Neural cell (in vitro differentiated cells): ENCODE measurements around the gene KIRREL3.

ENCODE experiments used
- EP300 ChIP-seq: fragments of 450-650 bp; conservative IDR thresholded peaks from 2 replicates; pipeline ENCODE4 v1.6.1; 2014; ENCODE audit warnings: antibody characterized with exemption, mild to moderate bottlenecking, moderate library complexity; ENCODE audit not compliant: poor library complexity, severe bottlenecking
- EZH2 ChIP-seq: fragments of 200-600, 300-800 bp; shearing (Covaris generic), sonication (generic); IDR thresholded peaks from 2 replicates; pipeline ENCODE4 v1.6.1; 2014; ENCODE audit warnings: antibody characterized with exemption, low read length, borderline replicate concordance, mild to moderate bottlenecking; ENCODE audit not compliant: insufficient read depth, poor library complexity, severe bottlenecking
- POLR2AphosphoS5 ChIP-seq: IDR thresholded peaks from 2 replicates; pipeline ENCODE4 v1.6.1; 2012
- TF ChIP-seq, protein P1 (sequence below): fragments of 450-650 bp; IDR thresholded peaks from 2 replicates; pipeline ENCODE4 v1.5.1; 2014; ENCODE audit warnings: antibody characterized with exemption, mild to moderate bottlenecking, moderate library complexity; ENCODE audit not compliant: poor library complexity, severe bottlenecking
- TF ChIP-seq, protein P2 (sequence below): IDR thresholded peaks from 2 replicates; pipeline ENCODE4 v1.6.1; 2012; ENCODE audit warnings: borderline replicate concordance

DNA sequence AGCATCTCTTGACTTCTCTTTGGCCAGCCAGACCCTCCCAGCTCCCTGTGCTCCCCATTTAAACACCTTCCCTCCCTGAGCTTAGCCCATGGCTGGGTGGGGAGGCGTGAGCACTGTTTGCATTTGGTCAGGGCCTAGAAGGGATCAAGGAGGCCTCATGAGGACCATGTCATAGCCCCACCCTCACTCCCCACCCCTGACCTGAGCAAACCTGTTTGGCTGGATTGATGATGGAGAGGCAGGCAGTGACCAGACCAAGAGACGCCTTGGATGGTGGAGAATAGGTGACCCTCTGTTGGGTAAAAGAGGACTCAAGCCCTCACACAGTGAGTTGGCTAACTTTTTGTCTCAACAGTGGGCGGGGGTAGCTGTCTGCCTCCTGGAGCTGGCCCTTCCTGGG lies 595.2 kb downstream of the KIRREL3 start:
- TF ChIP-seq, protein P1, sequence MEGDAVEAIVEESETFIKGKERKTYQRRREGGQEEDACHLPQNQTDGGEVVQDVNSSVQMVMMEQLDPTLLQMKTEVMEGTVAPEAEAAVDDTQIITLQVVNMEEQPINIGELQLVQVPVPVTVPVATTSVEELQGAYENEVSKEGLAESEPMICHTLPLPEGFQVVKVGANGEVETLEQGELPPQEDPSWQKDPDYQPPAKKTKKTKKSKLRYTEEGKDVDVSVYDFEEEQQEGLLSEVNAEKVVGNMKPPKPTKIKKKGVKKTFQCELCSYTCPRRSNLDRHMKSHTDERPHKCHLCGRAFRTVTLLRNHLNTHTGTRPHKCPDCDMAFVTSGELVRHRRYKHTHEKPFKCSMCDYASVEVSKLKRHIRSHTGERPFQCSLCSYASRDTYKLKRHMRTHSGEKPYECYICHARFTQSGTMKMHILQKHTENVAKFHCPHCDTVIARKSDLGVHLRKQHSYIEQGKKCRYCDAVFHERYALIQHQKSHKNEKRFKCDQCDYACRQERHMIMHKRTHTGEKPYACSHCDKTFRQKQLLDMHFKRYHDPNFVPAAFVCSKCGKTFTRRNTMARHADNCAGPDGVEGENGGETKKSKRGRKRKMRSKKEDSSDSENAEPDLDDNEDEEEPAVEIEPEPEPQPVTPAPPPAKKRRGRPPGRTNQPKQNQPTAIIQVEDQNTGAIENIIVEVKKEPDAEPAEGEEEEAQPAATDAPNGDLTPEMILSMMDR: no peak
- TF ChIP-seq POLR2AphosphoS5 (no peak), EZH2 (no peak), EP300 (no peak)
- TF ChIP-seq, protein P2, sequence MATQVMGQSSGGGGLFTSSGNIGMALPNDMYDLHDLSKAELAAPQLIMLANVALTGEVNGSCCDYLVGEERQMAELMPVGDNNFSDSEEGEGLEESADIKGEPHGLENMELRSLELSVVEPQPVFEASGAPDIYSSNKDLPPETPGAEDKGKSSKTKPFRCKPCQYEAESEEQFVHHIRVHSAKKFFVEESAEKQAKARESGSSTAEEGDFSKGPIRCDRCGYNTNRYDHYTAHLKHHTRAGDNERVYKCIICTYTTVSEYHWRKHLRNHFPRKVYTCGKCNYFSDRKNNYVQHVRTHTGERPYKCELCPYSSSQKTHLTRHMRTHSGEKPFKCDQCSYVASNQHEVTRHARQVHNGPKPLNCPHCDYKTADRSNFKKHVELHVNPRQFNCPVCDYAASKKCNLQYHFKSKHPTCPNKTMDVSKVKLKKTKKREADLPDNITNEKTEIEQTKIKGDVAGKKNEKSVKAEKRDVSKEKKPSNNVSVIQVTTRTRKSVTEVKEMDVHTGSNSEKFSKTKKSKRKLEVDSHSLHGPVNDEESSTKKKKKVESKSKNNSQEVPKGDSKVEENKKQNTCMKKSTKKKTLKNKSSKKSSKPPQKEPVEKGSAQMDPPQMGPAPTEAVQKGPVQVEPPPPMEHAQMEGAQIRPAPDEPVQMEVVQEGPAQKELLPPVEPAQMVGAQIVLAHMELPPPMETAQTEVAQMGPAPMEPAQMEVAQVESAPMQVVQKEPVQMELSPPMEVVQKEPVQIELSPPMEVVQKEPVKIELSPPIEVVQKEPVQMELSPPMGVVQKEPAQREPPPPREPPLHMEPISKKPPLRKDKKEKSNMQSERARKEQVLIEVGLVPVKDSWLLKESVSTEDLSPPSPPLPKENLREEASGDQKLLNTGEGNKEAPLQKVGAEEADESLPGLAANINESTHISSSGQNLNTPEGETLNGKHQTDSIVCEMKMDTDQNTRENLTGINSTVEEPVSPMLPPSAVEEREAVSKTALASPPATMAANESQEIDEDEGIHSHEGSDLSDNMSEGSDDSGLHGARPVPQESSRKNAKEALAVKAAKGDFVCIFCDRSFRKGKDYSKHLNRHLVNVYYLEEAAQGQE: no peak
